HG03521 (cell line): ENCODE data around the gene CPNE5.

ENCODE experiments used
- ATAC-seq: cut with Tn5 transposase; IDR thresholded peaks from one replicate; pipeline ENCODE4 v1.9.1; 2021; ENCODE audit warnings: mild to moderate bottlenecking, moderate library complexity; ENCODE audit not compliant: unreplicated experiment

Gene CPNE5

DNA sequence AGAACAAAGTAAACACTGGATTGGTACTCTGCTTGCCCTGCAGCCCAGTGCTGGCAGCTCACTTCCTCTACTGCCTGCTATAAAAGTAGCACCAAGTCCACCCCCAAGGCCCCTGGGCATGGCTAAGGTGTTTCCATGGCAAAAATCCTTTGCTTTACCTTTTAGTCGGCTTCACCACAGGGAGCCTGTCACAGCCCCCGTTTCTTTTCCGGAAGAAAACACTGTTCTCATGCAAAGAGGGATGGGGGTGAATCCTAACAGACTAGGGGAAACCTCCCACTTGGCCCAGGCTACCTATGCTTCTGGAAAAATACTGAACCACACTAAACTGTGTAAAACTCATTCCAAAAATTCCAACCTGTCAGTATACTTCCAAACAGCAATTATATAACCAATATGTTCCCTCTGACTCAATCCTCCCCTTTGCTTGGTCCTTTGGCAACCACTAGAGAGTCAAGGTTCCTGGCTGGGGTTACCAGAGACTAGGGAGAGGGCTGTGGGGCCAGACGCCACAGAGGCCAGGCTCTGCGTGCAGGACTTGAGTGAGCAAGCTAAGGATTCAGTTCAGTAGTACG, 19.2 kb upstream of the CPNE5 start:
- ATAC-seq: no peak

DNA sequence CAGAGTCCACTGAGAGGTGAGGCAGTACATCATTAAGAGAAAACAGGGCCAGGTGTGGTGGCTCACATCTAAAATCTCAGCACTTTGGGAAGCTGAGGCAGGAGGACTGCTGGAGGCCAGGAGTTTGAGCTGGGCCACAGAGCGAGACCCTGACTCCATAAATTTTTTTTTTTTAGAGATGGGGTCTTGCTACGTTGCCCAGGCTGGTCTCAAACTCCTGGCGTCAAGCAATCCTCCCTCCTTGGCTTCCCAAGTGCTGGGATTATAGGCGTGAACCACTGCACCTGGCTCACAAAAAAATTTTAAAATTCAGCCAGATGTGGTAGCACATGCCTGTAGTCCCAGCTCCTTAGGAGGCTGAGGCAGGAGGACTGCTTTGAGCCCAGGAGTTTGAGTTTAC, 18.1 kb upstream of the CPNE5 start:
- no peak for ATAC-seq

DNA sequence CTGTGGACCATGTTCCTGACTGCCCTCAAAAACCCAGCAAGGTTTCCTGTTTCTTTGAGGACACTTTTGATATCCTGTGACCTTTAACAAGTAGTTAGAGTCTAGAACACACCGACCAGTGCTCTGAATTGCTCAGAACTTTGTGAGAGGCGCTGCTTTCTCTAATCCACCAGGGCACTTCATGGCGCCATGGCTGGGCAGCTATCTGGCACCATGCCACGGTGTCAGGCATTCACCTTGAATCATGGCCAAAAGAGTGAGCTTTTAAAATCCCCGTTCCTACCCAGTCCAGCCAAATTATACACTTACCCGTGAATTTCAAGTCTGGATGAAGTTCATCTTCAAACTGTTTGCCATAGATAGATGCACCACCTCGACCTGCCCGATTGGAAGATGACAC, 17.0 kb upstream of the CPNE5 start:
- no peak for ATAC-seq

DNA sequence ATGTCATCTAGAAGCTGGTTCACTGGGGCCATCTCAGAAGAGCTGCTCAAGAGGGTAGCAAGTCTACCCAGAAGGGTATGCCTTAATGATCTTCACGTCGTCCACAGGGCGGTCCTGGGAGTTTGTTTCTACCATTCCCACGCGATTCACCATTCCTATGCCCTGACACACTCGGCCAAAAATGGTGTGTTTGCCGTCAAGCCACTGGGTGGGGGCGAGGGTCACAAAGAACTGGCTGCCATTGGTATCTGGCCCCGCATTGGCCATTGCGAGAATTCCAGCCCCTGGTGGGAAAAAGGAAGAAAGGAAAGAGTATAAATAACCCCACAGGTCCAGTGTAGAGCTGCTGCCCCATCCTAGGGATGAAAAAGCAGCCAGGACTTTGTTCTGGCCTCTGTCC, 16.5 kb upstream of the CPNE5 start:
- no peak for ATAC-seq

DNA sequence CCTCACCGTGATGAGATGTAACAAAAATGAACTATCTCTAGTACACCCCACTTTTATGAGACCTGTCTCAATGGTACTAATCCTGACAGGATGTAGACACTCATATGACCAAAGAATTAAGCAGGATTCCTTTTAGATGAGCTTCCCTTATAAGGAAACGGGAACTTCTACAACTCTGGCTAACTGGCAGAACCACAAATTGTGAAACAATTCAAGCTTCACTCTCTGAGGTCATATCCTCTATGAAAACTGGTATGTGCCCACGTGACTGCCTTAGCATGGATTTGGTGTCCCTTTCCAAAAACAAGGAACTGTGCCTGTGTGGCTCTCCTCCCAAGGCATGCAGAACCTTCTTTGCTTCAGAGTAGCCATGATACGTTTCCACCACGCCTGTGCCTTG, 14.1 kb upstream of the CPNE5 start:
- ATAC-seq: no peak

DNA sequence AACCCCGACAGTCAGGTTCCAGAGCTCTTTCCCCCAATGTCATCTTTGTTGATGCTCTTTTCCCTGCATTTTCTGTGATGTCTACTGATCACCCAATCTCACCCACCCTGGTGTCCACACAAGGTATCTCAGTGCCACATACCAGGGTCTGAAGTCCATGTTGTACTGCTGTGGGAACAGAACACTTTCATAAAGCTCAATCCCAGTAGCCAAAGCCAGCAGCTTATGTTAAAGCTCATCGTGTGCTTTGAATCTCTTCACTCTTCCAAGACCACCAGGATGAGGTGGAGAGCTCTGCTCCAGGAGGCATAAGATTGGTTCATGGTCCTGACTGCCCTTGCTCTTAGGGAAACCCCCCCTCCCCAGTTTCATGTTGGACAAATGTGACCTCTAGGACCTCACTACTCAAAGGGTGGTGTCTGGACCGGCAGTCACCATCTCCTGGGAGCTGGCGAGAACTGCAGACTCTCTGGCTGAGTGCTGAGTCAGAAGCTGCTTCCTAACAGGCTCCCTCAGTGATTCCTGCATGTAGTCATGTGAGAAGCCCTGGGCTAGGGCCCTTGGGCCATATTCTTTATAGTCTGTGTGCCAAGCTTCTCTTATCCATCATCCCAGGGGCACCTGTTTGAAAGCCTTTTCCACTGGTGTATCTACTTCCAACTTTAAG, 13.4 kb upstream of the CPNE5 start:
- no peak for ATAC-seq

DNA sequence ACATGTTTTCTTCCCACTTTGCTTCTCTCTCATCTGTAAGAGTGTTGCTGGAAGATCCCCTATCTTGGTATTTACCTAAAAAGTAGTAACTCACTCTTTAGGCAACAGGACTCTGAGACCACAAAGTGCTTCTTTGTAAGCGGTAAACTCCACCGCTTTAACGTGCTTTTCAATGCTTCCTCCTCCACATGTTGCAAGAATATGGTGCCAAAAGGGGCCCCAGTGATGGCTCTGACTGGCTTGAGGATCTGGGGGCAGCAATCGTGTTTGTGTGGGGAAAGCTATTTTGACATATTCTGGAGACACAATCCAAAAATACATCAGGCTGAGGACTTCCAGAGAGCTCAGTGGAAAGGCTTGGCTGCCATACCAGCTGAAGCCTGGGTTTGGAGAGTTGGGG, 12.4 kb upstream of the CPNE5 start:
- ATAC-seq: no peak

DNA sequence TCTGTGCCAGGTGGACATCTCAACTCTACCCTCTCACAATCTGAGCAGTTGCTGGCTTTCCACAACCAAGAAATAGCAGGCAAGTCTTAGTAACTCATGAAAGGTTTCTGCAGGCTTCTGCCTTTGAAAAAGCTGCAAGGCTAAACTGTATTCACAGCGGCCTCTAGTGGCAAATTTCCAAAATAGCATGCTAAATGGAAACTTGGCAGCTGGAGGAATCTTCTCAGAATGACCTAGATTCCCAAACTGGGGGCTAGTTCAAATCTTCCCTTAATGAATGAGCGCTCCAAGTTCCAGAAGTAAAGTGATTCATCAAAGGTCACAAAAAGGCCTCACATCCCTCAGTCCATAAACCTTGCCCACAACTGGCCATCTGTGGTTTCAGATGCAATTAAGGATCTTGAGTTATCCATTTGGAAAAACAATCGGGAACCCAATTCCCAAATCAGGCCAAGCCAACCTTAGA, 11.9 kb upstream of the CPNE5 start:
- no peak for ATAC-seq

DNA sequence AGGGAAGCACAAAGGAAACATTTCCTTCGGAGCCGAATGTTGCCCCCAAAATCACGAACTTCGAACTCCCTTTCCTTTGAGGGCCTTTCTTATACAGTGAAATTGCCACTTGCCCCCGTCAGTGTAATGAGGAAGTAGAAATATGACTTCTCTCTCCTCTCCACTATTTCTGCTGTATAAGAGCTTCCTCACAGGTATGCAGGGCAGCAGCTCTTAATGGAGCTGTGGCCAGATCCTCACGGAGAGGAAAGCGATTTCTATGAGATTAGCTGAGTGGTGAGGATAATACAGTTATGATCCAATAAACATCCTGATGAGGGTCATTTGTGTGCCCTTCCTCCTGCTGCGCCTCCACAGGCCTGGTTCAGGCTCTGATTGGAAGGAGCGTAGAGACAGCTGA, 10.8 kb upstream of the CPNE5 start:
- ATAC-seq: no peak

DNA sequence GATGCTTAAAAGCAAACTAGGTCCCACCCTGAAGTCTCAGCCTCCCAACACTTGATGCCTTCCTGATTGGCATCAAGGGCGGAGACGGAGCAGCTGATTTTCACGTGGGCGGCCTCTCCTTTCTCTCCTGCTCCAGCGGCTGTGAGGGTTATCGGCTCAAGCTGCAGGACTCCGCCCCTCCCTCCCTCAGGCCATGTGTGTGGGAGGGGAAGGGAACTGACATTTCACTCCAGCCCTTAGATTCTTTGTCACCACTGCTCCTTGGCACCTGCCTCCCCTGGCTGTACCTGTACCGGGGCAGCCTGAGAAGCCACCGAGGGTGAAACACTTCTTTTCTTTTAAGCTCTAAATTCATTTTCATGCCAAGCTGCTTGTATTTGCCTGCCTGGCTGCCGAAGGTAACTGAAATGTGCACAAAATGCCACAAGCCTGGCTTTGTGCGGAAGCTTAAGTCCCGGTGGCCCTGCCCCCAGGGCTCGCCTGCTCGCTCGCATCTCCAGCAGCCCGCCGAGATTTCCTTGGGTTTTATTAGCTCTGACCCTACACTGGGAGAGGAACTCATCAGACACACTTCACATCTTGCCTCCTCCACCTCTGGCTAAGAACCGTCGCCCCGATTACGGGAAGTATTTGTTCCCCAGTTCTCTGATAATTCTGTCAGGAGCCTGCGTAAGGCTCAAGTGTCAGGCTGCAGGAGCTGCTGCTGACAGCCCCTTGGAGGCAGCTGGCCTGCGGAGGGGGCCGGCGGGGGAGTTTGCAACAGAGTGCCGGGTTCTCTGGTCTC, 9.6 kb upstream of the CPNE5 start:
- ATAC-seq: no peak

DNA sequence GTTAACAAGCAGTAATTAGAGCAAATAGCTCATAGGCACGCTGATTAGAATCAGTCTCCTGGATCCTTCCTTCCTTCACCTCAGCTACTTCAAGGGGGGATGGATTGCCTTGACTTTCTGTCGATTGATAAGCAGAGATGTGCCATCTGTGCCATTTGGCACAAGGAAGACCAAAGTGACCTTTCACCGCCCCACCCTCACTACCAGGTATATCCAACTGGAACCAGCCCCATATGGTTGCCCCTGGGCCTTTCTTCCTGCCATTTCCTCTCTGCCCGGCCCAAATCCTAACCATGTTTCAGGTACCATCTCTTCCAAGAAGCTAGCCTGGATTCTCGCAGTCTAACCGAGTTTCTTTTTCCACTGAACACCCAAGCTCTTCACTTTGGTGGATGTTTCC, 8.7 kb upstream of the CPNE5 start:
- ATAC-seq: no peak

DNA sequence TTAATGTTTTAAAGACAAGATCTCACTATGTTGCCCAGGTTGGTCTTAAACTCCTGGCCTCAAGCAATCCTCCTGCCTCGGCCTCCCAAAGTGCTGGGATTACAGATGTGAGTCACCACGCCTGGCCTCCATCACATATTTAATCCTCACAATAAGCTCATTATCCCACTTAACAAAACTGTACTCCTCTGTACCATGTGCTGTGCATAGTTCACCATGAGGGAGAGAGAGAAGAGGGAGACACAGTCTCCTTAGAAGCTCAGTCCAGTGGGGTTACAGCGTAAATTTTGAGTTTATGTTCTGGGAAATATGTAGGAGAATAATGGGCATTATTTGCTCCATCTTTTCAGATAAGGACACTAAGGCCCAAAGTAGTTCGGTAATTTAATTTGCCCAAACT, 7.9 kb upstream of the CPNE5 start:
- ATAC-seq: no peak

DNA sequence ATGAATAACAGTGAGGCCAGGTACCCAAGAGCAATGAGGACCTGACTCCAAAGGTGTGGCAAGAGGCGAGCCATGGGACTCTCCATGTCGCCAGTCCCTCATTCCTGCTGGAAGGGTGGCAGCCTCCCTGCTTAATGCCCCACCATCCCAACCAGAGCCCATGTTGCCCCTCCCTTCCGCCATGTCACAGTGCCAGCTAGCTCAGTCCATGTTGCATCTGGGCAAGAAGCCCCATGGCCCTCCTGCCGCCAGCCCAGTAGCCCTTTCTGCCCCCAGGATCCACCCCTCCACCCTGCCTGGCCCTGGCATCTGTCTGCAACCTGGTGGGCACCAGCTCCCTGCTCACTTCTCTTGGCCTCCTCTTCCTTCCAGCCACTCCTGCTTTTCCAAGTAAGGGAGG, 6.0 kb upstream of the CPNE5 start:
- no peak for ATAC-seq

DNA sequence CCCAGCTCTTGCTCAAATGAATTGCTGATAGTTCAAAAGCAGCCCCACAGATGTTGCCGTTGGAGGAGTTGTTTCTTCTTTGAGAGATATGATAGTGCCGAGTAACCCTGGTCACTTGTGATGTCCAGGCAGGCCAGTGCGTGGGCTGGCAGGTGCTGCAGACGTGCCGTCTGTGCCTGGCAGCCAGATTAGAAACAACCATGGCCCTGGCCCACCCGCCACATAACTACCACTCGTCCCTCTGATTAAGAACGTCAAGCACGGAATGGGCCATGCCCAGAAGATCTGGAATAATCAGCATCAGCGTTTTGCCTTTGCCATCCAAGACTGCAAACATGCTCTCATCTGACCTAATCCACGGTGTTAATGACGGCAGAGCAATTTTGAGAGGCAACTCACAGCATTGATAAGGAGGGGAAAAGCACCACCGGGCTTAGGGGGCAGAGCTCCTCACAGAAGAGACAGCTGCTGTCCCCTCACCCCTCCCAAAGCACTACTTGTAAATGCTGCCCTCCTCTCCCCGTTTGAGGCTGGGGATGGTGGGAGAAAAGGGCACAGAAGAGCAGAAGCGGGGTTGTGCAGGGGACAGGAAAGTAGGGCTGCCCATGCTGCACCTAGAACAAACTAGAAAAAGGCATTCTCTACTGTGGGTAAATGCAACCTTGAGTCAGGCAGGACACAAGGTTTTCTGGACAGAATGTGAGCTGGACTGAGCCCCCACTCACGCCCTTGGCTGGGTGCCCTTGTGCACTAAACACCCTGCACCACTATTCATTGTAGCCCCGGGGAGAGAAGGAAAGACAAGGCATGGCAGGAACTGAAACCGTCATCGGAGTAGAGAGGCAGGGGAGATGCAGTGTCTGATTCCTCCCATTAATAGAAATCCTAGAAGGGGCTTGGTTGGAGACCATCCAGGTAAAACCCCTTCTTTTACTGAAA, 5.3 kb upstream of the CPNE5 start:
- ATAC-seq: no peak

DNA sequence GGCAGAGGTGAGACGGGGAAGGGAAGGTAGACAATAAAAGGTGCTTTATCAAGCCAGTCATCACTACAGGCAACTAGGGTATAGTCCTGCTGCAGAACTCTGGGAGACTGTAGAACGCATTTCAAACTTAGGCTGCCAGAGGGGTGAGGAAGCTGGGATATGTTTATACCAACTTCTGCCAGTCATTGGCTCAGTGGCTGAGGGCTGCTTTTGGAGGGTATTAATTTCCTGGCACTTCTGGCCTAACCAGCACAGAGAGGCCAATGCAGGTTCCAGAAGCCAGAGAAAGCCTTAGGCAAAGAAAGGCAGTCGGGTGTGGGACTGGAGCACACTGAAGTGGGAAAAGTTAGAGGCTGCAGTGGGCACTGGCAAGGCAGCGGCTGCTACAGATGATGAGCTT, 3.9 kb upstream of the CPNE5 start:
- ATAC-seq: no peak

DNA sequence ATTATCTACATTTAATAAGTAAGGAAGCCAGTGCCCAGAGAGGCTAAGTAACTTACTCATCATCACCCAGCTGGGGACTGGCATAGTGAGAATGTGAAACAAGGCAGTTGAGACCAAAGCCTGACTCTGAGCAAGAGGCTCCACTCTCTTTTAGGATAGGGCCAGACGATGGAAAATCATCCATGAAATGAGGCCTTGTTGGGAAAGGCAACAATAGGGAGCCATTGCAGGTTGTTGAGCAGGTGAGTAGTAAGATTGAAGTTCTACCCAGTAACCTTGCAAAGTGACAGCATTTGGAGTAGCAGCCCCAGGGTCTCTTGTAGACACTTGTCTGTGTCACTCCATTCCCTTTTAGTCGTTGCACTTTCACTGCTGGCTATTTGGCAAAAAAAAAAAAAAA, 2.5 kb upstream of the CPNE5 start:
- ATAC-seq: no peak

DNA sequence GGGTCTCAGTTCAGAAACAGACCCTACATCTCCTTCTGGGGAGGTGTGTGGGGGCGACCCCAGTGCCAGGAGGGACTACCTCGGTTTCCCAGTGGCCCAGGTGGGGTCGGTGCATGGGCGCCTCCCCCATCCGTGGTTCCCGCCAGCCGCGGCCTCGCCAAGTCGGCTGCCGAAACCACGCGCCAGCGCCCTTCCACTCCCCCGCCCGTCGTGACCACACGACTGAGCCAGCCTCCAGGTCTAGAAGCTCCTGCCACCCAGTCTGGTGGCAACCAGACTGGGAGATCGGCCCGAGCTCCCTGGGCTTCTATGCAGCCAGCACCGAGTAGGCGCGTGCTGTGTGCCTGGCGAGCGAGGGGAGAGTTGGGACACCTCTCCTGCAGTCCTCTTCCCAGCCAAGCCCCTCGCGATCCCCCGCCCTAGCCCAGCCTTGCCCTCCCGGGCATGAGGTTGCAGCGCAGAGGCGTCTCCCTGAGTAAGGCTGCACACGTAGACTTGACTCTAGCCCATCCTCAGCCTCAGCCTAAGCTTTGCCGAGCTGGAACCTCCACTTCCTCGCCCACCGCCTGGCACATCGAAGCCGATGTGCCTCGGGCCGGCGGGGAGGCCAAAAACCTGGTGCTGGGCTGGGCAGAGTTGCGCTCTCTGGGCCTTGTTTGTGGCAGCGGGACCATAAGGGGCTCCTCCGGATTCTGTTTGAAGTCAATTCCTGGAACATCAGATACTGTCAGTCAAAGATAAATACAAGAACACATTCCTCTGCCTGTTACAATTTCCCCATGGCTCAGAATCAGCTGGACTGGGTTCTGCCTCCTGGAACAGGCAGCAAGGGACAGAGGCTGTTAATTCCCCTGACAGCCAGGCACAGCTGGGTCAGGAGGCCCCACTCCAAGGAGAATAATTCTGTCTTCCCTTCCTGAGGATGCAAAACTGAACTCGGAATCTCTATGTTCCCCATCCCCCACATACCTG, 1.5 kb upstream of the CPNE5 start:
- ATAC-seq: no peak

DNA sequence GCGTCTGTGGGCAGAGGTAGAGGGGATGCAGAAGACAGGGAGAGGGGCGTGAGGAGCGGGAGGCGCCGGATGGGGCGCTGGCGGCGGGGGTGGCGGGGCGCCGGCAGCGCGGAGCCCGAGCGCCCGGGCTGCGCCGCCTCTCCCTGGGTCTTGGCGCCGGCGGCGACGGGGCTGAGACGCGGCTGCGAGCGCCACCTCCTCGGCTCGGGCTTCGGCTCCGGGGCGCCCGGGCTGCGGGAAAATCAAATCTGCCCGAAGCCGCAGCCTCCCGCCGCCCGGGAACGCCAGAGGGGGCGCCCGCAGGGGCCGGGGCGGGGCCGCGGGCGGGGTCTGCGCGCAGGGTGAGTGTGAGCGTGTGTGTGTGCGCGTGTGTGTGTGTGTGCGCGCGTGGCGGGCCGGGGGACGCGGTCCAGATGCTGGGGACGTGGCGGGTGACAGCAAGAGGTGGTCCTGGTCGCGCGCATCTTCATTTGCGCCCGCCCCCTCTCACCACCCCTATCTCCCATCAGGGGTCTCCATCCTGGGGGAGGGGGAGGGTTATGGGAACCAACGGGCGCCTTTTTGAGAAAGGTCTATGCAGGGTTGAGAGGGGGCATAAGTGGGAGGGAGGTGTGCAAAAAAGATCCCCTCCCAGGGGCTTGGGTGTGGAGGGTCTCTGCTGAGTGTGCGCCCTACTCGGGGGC, 646 bp upstream of the CPNE5 start:
- no peak for ATAC-seq

DNA sequence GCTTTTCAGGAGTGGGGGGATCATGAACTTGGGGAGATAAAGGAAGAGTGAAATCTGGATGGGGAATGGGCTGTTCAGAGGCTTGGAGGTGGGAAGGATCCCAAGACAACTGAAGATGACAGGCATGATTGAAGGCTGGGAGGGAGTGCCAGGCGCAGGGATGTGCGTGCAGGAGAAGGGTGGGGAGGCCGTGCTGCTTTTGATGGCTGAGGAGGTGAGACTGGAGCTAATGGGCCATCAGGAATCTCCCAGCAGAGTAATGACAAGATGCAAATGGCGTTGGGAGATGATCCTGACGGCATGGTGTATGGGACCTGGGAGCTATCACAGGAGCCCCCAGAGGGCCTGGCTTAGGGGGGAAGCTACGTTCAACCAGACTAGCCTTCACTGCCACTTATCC, 1.6 kb downstream of the CPNE5 start:
- no peak for ATAC-seq

DNA sequence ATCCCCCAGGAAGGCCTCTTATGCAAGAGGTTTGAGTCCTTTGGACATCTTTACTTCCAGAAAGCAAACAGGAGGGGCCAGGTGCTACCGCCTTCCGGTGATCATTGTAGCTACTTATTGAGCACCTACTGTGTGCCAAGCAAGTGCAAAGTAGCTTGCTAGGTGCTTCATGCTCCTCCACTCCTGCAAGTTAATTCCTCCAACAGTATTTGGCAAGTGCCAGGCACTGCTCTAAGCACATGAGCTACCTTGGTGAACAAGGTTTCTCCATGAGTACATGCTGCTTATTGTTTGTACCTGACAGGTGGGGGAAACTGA, 2.3 kb downstream of the CPNE5 start:
- no peak for ATAC-seq
